NT2/D1 (cell line): ENCODE data around the gene TENM4.

Experiments
- SUZ12 ChIP-seq: IDR thresholded peaks from 2 replicates; pipeline ENCODE4 v1.6.1; 2011; ENCODE audit not compliant: insufficient read length, insufficient read depth; ENCODE audit errors: extremely low read depth
- ZNF274 ChIP-seq: IDR thresholded peaks from 2 replicates; pipeline ENCODE4 v1.6.1; 2011; ENCODE audit warnings: mild to moderate bottlenecking, low read depth, low read length

- TF ChIP-seq SUZ12 (no peak), ZNF274 (no peak)
Observed at GRCh38 chr11:78845496-78845895, 595.3 kb downstream of the TENM4 start.
